Endothelial cell of hepatic sinusoid (primary cell): Measurements from ENCODE around the gene CASS4.
"Not testable (repeated sequence)": the region's sequence is repeated elsewhere in the genome, so short reads cannot be mapped to it uniquely, and the experiment has no call there.

ENCODE experiments used
- in situ Hi-C: cut with HindIII; loops from 2 replicates; pipeline ENCODE4 v1.10.0; 2017; ENCODE audit warnings: low sequenced_read_pairs

The CASS4 gene

GRCh38 chr20:56391596-56392131 lies 20.4 kb upstream of the CASS4 start:
- in situ Hi-C loops: no loop called here

DNA sequence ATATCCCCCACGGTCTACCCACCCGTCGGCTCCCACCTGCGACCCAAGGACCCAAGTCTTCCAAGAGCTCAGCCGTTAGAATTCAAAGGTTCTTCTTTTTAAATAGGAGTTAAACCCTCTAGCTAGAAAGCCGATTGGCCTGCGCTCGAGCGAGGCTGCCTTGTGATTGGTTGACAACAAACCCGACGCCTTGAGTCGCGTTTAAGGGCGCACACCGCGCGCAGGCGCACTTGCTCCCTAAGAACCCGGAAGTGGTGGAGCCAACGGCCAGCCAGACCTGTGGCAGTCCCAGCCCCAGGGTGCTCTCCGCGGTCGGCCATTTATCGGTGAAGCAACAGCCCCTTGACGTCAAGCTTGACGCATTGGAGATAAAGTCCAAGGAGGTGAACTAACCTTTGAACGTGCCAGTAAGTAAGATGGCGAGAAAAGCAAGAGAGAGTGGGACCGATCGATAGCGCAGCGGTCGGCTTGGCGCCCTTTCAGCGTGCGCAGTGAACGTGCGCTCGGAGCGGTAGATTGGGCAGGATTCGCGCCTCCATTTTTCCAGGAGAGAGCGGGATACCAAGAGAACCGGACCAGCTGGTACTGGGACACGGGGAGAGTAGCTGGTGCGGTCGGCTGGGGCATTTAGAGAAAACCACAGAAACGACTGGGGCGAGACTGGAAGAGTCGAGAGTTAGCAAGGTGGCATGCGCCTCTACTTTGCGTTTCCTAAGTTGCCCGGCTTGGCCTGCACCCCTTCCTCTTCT lies 19.8 kb upstream of the CASS4 start, which contains the start of the genes AURKA and CSTF1:
TSS of gene AURKA (minus strand) at position 84 of the 749 bp plus-strand sequence. CDS start 4,018 bp downstream, outside the sequence.
TSS of gene CSTF1 (plus strand) at position 514 of the 749 bp plus-strand sequence. CDS start 2,908 bp downstream, outside the sequence.
- in situ Hi-C loops: no loop called here

- in situ Hi-C loops: no loop called here
Observed at GRCh38 chr20:56392881-56393482, 19.1 kb upstream of the CASS4 start.

- in situ Hi-C loops: no loop called here
Observed at GRCh38 chr20:56393653-56394052, 18.4 kb upstream of the CASS4 start.

DNA sequence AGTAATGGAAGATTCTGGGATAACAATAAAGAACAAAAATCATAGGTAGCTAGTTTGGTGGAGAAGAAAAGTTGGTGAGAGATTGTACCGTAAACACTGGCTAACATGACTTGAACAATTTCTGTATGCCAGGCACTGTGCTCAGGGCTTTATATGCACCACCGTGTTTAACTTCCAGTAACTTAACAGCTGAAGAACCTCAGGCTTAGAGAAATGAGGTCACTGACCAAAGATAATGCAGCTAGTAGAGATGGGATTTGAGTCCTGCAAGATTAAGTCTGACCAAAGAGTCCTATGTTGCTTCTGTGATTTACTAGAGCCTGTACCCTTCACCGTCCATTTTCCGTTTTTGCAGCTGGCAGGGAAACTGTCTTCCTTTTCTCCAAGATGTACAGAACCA lies 16.9 kb upstream of the CASS4 start:
- in situ Hi-C loops: no loop called here

DNA sequence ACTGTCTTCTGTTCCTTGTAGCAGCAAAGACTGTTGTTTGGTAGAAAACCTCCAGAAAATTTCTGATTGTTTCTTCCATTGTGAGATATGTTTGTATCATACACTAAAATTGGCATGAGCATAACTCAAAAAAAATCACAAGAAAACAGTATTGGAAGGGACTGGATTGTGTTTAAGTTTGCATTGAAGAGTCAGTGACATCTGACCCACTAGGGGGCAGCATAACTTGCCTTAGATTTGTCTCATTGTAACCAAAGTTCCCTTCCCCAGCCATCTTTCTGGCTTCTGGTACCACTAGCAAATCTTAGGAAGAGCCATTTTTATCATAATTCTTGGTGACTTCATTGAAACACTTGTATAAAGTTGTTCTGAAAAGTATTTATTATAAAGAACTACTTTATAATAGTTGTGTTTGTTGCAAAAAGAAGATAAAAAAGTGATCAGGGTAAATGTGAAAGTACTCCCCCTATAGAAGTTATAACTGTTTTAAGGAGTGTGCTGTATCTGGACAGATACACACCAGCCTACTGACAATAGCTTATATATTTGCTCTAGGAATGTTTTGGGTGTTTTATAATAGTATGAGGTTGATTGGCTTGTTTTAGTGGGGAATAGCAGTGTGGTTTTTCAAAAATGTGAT lies 11.9 kb upstream of the CASS4 start:
- in situ Hi-C loops: loop anchor here (5.0 kb wide), 1 partner anchor 52 kb away; no protein-coding TSS in a partner anchor

DNA sequence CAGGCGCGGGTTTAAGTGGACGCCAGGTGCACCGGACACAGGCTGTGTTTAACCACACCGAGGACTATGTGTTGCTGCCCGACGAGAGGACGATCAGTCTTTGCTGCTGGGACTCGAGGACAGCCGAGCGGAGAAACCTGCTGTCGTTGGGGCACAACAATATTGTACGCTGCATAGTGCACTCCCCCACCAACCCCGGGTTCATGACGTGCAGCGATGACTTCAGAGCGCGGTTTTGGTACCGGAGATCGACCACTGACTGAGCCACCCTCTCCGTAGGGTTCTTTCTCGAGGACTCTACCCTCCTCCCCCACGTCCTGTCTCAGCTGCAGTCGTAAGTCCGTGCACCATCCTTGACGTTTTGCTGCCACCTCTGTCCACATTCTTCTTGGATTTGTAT lies 8.6 kb upstream of the CASS4 start:
- in situ Hi-C loops: loop anchor here (5.0 kb wide), 1 partner anchor 49 kb away; no protein-coding TSS in a partner anchor

DNA sequence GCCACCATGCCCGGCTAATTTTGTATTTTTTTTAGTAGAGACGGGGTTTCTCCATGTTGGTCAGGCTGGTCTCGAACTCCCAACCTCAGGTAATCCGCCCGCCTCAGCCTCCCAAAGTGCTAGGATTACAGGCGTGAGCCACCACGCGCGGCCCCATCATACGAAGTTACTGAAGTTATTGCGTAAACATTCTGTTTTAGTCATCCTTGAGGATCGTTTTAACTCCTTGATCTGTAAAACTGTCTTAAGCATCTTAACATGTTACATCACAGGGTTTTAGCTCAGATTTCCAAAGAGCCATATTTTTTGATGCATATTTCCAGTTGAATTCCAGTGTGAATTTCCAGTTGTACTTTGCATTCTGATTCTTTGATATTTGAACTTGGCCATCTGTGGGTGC lies 6.7 kb upstream of the CASS4 start:
- in situ Hi-C loops: not testable (repeated sequence)

- in situ Hi-C loops: no loop called here
Observed at GRCh38 chr20:56406910-56407309, 5.2 kb upstream of the CASS4 start.

DNA sequence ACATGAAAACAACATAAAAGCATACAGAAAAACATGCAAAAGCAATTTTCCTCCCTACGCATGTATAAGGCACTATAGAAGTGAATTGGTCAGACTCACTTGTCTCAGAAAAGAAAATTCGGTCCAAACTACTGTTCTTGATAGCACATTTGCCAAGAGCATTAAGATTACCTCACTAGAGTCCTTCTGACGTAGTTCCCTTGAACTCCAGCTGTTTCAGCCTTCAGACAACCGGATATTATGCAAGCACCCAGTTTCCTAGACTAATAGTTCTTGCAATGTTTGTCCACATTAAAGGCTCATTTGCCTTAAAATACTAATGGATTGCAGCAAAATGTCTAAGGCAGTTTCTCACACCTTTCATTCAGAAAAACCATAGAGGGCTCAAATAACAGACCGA lies 2.5 kb upstream of the CASS4 start:
- in situ Hi-C loops: no loop called here

- in situ Hi-C loops: no loop called here
Observed at GRCh38 chr20:56409956-56410355, 2.1 kb upstream of the CASS4 start.

- in situ Hi-C loops: not testable (repeated sequence)
Observed at GRCh38 chr20:56411287-56411686, 773 bp upstream of the CASS4 start.

DNA sequence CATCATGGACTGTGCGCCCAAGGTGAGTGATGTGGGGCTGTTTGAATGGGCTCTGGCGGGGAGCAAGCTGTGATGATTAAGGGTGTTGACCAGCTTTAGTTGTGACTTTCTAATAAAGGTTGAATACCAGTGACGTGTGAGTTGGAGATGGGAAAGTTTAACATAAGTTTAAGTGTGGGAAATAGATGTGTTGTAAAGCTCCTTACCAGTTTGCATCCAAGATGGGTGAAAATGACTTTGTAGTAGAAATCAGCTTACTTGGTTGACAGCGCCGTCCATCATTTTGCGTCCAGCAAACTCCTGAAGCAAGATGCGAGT lies 372 bp downstream of the CASS4 start:
- in situ Hi-C loops: no loop called here

DNA sequence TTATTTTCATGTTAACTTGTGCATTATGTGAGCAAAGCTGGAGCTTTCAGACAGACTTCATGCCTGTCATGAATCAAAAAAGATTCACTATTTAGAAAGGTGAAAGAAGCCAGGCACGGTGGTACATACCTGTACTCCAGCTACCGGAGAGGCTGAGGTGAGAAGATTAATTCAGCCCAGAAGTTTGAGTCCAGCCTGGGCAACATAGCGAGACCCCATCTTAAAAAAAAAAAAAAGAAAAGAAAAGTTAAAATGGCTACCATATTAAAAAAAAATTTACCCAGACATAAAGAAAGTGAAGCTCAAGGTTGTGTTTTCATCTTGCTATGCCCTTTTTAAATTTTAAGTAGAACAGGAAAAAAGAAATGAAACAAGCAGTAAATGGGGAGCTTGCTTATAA lies 889 bp downstream of the CASS4 start:
- in situ Hi-C loops: no loop called here

GRCh38 chr20:56414842-56415765 lies 3.0 kb downstream of the CASS4 start:
- in situ Hi-C loops: no loop called here

DNA sequence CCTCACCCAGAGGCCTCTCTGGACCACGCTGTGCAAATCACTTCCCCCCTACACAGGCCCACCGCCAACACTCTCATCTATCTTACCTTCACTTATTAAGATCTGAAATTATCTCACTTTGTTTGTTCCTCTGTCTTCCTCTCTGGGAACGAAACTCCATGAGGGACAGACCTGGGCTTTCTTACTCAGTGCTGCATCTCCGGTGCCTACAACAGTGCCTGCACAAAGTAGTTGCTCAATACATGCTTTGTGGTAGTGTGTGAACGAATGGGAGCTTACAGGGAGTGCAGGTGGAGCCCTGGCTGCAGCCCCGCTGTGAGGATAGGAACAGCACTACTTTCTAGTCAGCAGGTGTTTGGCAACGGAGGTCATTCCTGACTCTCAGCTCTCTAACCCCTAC lies 5.3 kb downstream of the CASS4 start:
- in situ Hi-C loops: no loop called here

- in situ Hi-C loops: no loop called here
Observed at GRCh38 chr20:56417911-56418310, 5.9 kb downstream of the CASS4 start.

DNA sequence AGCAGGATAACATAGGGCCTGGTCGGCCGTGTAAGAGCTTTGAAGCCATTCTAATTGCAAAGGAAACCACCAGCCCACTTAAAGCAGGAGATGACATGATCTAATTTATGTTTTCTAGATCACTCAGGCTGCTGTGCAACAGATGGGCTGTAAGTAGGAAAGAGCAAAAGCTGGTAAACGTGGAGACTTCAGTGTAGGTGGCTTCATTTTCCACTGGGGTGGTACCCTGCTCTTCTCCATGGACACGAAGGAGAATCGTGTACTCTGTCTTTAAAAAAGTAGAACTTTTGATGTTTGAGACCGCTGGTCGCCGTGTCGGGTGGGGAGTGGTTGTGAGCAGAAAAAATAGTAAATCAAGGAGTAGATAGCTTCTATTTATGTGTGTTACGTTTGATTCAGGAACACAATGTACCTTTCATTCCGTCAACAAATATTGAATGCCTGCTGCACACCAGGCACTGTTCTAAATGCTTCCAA lies 6.4 kb downstream of the CASS4 start:
- in situ Hi-C loops: no loop called here

DNA sequence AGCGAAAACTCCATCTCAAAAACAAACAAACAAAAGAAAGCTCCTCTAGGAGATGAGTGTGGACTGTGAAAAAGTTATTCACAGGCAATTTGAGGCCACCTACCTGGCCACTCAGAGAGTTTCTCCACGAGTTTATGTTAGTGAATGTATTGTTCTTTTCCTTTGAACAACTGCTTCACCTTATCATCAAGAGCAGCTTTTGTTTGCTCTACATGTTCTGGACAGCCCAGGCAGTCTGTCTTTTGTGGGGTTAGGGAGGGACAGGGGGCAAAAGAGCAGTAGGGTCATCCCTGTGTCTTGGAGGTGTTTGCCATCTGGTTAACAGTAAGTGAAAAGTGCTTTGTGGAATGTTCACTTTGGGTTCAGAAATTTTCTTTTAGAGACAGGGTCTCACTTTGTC lies 8.0 kb downstream of the CASS4 start:
- in situ Hi-C loops: no loop called here

- in situ Hi-C loops: no loop called here
Observed at GRCh38 chr20:56420940-56421688, 9.1 kb downstream of the CASS4 start.
